Stomach (tissue), 19 donors: ENCODE data around the gene TCHH. TPM values are rescaled to one million over a fixed set of nuclear protein-coding genes. Genes with fewer than 3 reads are reported as not detected.
A peak's percentile ranks its signal among the peaks of the same experiment; 100 is the strongest.

Source experiments
- DNase-seq, 2 donors: peaks; one replicate each; pipeline versions ENCODE4 v3.0.0 to v3.0.0-alpha.2; 2013 to 2019
- H3K27ac ChIP-seq, 5 donors: fragments of 200-600 bp in 4 of 5; sonication (generic) in 4 of 5; one replicate each; pipeline ENCODE4 v1.5.1; 2013 to 2019; ENCODE audit warnings: mild to moderate bottlenecking in 1 of 5, moderate library complexity in 1 of 5
- H3K27me3 ChIP-seq, 3 donors: fragments of 200-600 bp; sonication (generic); one replicate each; pipeline ENCODE4 v1.5.1; 2017 to 2019; ENCODE audit warnings: mixed run types in 1 of 3
- H3K36me3 ChIP-seq, 4 donors: fragments of 200-600 bp; sonication (generic); 1 replicate in 3 of 4; 2 replicates in 1 of 4; pipeline ENCODE4 v1.5.1; 2016 to 2019
- H3K4me1 ChIP-seq, 4 donors: fragments of 200-600 bp; sonication (generic); one replicate each; pipeline ENCODE4 v1.5.1; 2016 to 2019
- H3K4me3 ChIP-seq, 4 donors: fragments of 200-600 bp; sonication (generic) in 3 of 4; one replicate each; pipeline ENCODE4 v1.5.1; 2016 to 2019; ENCODE audit warnings: mild to moderate bottlenecking in 1 of 4
- H3K9me3 ChIP-seq, 4 donors: fragments of 200-600 bp; sonication (generic); one replicate each; pipeline ENCODE4 v1.5.1; 2016 to 2019
- CTCF ChIP-seq, 7 experiments: fragments of 450-650 bp in 4 of 7; fragments of 200-600 bp in 3 of 7; sonication (generic) in 3 of 7; IDR thresholded peaks; one replicate each; pipeline ENCODE4 v1.5.1; 2016 to 2019; ENCODE audit warnings: antibody characterized with exemption in 7 of 7, control low read depth in 2 of 7, mild to moderate bottlenecking in 1 of 7
- EP300 ChIP-seq: sonication (generic); formaldehyde crosslinking; IDR thresholded peaks from one replicate; pipeline ENCODE4 v1.6.1; 2017; ENCODE audit warnings: antibody characterized with exemption
- POLR2A ChIP-seq, 4 donors: fragments of 450-650 bp; IDR thresholded peaks; one replicate each; pipeline ENCODE4 v1.6.1; 2016; ENCODE audit warnings: antibody characterized with exemption in 4 of 4, control low read depth in 2 of 4, mild to moderate bottlenecking in 1 of 4, moderate library complexity in 1 of 4
- POLR2AphosphoS5 ChIP-seq, 3 donors: sonication (generic); formaldehyde crosslinking; IDR thresholded peaks; one replicate each; pipeline ENCODE4 v1.6.1; 2016; ENCODE audit warnings: antibody characterized with exemption in 3 of 3
- WGBS, 5 donors: extraction: QIAGEN DNeasy Blood & Tissue Kit in 3 of 5; methylation state at CpG; one replicate each; pipeline versions ENCODE4 v1.1.5 to v1.1.7; 2013 to 2018; 5-methylcytosine and 5-hydroxymethylcytosine counted together
- intact Hi-C: fragments of 100-400 bp; cut with DNase I; formaldehyde crosslinking; loops from one replicate; pipeline ENCODE4 v1.15.1; 2023; ENCODE audit warnings: low total_unique reads
- long read RNA-seq, 10 donors: transcript quantifications; one replicate each; lab custom pipeline, GENCODE V29; 2026
- polyA plus RNA-seq, 3 donors: library from polyadenylated mRNA; stranded (reverse); fragments of 200-250 nt; gene quantifications; one replicate each; pipeline ENCODE4 v1.2.3, GENCODE V29; 2013
- total RNA-seq, 5 donors: library from RNA; depleted of rRNA; stranded (reverse); fragments of >200 nt; gene quantifications; one replicate each; pipeline versions ENCODE4 v1.1.0 to v1.2.3, GENCODE V29; 2014 to 2016
- donor health status: healthy with polysubstance abuse.
- donor health status: Bipolar disorder and iron deficiency.
- donor health status: healthy.

Gene TCHH, protein sequence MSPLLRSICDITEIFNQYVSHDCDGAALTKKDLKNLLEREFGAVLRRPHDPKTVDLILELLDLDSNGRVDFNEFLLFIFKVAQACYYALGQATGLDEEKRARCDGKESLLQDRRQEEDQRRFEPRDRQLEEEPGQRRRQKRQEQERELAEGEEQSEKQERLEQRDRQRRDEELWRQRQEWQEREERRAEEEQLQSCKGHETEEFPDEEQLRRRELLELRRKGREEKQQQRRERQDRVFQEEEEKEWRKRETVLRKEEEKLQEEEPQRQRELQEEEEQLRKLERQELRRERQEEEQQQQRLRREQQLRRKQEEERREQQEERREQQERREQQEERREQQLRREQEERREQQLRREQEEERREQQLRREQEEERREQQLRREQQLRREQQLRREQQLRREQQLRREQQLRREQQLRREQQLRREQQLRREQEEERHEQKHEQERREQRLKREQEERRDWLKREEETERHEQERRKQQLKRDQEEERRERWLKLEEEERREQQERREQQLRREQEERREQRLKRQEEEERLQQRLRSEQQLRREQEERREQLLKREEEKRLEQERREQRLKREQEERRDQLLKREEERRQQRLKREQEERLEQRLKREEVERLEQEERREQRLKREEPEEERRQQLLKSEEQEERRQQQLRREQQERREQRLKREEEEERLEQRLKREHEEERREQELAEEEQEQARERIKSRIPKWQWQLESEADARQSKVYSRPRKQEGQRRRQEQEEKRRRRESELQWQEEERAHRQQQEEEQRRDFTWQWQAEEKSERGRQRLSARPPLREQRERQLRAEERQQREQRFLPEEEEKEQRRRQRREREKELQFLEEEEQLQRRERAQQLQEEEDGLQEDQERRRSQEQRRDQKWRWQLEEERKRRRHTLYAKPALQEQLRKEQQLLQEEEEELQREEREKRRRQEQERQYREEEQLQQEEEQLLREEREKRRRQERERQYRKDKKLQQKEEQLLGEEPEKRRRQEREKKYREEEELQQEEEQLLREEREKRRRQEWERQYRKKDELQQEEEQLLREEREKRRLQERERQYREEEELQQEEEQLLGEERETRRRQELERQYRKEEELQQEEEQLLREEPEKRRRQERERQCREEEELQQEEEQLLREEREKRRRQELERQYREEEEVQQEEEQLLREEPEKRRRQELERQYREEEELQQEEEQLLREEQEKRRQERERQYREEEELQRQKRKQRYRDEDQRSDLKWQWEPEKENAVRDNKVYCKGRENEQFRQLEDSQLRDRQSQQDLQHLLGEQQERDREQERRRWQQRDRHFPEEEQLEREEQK (N-terminal part only)
- total RNA-seq (not detected), polyA plus RNA-seq (under 1 TPM in 1 of 3 donors, not detected in 2; 0.13 TPM)
- long read RNA-seq, donor 1 = 0 reads
- long read RNA-seq, donor 2 = 0 reads
- long read RNA-seq, donor 3 = 0 reads
- long read RNA-seq, donor 4 = 0 reads
- long read RNA-seq, donor 5 = 0 reads
- long read RNA-seq, donor 6 = 0 reads
- long read RNA-seq, donor 7 = 0 reads
- long read RNA-seq, donor 8 = 0 reads
- long read RNA-seq, donor 9 = 0 reads
- long read RNA-seq, donor 10 = 0 reads

GRCh38 chr1:152115344-152115743 is at the start of gene TCHH:
Gene TCHH, minus strand, starts transcription at chr1:152115444. Its CDS starts 1,364 bp downstream, at chr1:152114080.
- DNase-seq = no peak
- intact Hi-C loops = no loop called here
- TF ChIP-seq CTCF (IDR thresholded peaks at IDR 0.05) (no peak), POLR2AphosphoS5 (IDR thresholded peaks at IDR 0.05) (no peak), EP300 (no peak), POLR2A (IDR thresholded peaks at IDR 0.05) (no peak)
- Histone ChIP-seq H3K4me1 (peaks cover 23 to 26% (median 25%) of the 10 kb centered on the region in 4 donors), H3K4me3 (no peak within 1 kb of the TSS), H3K36me3 (no peaks in the 10 kb centered on the region), H3K27me3 (peaks cover 14 to 87% (median 56%) of the 10 kb centered on the region in 3 donors), H3K9me3 (peaks cover 0 to 3% (median 0%) of the 10 kb centered on the region in 4 donors), H3K27ac (no peak within 1 kb of the TSS)
- WGBS, 5 donors = 45 to 52% (median 50%) methylated on average over 4 of the region's 4 CpGs

DNA sequence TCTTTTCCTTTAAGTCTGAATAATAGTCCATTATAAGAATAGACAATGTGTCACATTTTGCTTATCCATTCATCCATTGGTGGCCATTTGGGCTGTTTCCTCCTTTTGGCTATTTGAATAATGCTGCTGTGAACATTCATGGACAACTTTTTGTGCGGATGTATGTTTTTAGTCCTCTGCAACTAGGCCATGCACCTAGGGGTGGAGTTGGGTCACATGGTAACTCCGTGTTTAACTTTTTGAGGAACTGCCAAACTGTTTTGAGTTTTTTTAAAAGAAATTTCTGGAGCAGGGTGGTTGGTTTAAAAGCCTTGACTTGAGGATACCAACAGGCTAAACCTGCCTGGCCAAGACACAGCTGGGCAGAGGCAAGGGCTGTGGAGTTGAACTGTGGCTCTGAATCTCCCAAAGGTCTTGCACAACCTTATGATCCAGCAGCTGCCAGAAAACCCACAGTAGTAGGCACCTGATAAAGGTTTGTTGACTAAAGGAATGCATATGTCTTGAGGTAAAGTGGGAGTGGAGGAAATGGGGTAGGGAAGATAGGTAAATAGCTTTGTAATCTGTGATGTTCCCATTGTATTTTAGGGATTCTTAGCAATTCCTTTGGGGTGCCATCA is 49.4 kb upstream of the TCHH start:
- H3K9me3 ChIP-seq = no peaks in the 10 kb centered on the region
- no peak overlapping the region for H3K27ac ChIP-seq
- no peaks in the 10 kb centered on the region for H3K36me3 ChIP-seq
- no peak for TF ChIP-seq EP300
- TF ChIP-seq POLR2AphosphoS5 (IDR thresholded peaks at IDR 0.05) = peak in 1 of 3 donors; percentile 32
- no peak for TF ChIP-seq POLR2A (IDR thresholded peaks at IDR 0.05)
- no peak for TF ChIP-seq CTCF (IDR thresholded peaks at IDR 0.05)
- DNase-seq = peak in 1 of 2 donors; percentile 27
- peaks cover 0 to 7% (median 0%) of the 10 kb centered on the region in 4 donors for H3K4me1 ChIP-seq
- intact Hi-C loops = no loop called here
- H3K27me3 ChIP-seq = no peaks in the 10 kb centered on the region
- H3K4me3 ChIP-seq = no peak overlapping the region
- WGBS, 5 donors = 53 to 61% (median 55%) methylated on average over 2 of the region's 2 CpGs

GRCh38 chr1:152162792-152163463 is 47.7 kb upstream of the TCHH start:
- intact Hi-C loops = no loop called here
- TF ChIP-seq POLR2AphosphoS5 (IDR thresholded peaks at IDR 0.05) (no peak), EP300 (no peak), POLR2A (IDR thresholded peaks at IDR 0.05) (no peak), CTCF (IDR thresholded peaks at IDR 0.05) (no peak)
- Histone ChIP-seq H3K4me3 (no peak overlapping the region), H3K27ac (no peak overlapping the region), H3K9me3 (no peaks in the 10 kb centered on the region), H3K36me3 (no peaks in the 10 kb centered on the region), H3K4me1 (no peaks in the 10 kb centered on the region), H3K27me3 (no peaks in the 10 kb centered on the region)
- WGBS, 5 donors = 23 to 39% (median 38%) methylated on average over 1 of the region's 1 CpG
- DNase-seq = no peak
